ENCODE data around the gene KPNA3.

KPNA3 gene, protein sequence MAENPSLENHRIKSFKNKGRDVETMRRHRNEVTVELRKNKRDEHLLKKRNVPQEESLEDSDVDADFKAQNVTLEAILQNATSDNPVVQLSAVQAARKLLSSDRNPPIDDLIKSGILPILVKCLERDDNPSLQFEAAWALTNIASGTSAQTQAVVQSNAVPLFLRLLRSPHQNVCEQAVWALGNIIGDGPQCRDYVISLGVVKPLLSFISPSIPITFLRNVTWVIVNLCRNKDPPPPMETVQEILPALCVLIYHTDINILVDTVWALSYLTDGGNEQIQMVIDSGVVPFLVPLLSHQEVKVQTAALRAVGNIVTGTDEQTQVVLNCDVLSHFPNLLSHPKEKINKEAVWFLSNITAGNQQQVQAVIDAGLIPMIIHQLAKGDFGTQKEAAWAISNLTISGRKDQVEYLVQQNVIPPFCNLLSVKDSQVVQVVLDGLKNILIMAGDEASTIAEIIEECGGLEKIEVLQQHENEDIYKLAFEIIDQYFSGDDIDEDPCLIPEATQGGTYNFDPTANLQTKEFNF

DNA sequence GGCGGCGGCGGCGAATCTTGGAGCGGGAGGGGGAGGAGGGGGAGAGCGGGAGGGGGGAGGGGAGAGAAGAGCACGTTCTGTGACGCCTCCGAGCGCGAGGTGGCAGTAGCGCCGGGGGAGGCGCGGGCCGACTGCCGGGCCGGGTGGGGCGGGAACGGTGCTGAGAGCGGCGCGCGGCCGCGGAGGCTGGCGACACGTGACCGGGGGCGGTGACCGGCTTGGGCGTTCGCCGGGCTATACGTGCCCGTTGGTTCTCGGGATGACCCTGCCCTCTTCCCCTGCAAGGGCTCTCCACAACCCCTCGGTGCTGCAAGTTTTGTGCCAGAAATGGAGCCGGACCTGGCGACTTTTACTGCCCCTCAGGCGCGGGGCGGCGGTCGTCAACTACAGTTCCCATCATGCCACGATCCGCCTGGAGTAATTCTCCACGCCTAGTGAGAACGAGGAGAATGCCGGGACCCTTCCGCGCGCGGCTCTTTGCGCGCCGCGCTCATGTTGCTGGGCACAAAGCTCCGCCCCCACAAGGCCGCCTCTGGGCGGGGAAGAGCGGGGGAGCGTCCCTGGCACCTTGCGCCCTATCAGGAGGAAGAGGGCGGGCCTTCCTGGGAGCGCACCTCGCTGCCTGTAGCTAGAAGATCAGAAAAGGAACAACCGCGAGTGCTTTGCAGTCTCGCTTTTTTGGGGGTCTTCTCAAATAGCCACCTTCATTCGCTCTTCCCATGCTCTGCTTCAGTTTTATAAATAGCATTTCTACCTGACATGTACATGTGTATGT, at the start of gene KPNA3:
TSS of gene KPNA3 (minus strand) at position 133 of the 775 bp plus-strand sequence. CDS start 176 bp downstream, outside the sequence.
- DNase-seq, result peak; percentile 90
- TF ChIP-seq, protein P1, sequence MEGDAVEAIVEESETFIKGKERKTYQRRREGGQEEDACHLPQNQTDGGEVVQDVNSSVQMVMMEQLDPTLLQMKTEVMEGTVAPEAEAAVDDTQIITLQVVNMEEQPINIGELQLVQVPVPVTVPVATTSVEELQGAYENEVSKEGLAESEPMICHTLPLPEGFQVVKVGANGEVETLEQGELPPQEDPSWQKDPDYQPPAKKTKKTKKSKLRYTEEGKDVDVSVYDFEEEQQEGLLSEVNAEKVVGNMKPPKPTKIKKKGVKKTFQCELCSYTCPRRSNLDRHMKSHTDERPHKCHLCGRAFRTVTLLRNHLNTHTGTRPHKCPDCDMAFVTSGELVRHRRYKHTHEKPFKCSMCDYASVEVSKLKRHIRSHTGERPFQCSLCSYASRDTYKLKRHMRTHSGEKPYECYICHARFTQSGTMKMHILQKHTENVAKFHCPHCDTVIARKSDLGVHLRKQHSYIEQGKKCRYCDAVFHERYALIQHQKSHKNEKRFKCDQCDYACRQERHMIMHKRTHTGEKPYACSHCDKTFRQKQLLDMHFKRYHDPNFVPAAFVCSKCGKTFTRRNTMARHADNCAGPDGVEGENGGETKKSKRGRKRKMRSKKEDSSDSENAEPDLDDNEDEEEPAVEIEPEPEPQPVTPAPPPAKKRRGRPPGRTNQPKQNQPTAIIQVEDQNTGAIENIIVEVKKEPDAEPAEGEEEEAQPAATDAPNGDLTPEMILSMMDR (IDR thresholded peaks at IDR 0.05; ENCODE audit: low read depth, low read length), result no peak; the same call in 1 of the 2 replicates
- Histone ChIP-seq H3K4me3 (ENCODE audit: low read depth, low read length) (peak within 1 kb of the TSS; percentile 75), H3K36me3 (no peaks in the 10 kb centered on the region), H3K27me3 (ENCODE audit: insufficient read depth, low read depth, severe bottlenecking) (no peaks in the 10 kb centered on the region), H3K9me3 (ENCODE audit: severe bottlenecking) (no peaks in the 10 kb centered on the region), H3K27ac (peak within 1 kb of the TSS; percentile 88)

DNA sequence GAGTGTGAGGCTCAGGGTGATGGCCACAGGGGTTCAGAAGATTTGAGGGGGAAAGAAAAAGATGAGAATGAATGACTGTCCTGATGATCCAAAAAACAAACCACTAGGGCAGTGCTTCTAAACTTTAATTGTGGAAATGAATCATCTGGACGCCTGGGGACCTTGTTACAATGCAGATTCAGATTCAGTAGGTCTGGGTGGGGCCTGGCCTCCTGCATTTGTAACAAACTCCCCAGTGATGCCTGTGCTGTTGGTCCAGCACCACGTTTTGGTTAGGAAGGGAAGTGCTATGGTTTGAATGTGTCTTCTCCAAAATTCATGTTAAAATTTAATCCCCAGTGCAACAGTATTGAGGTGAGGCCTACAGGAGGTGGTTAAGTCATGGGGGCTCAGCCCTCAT, 49.5 kb upstream of the KPNA3 start:
- Histone ChIP-seq H3K27ac (no peak overlapping the region), H3K4me3 (ENCODE audit: low read depth, low read length) (no peak overlapping the region), H3K36me3 (no peaks in the 10 kb centered on the region), H3K27me3 (ENCODE audit: insufficient read depth, low read depth, severe bottlenecking) (no peaks in the 10 kb centered on the region), H3K9me3 (ENCODE audit: severe bottlenecking) (no peaks in the 10 kb centered on the region)
- no peak for DNase-seq
- TF ChIP-seq, protein P1 (IDR thresholded peaks at IDR 0.05; ENCODE audit: low read depth, low read length), result no peak

DNA sequence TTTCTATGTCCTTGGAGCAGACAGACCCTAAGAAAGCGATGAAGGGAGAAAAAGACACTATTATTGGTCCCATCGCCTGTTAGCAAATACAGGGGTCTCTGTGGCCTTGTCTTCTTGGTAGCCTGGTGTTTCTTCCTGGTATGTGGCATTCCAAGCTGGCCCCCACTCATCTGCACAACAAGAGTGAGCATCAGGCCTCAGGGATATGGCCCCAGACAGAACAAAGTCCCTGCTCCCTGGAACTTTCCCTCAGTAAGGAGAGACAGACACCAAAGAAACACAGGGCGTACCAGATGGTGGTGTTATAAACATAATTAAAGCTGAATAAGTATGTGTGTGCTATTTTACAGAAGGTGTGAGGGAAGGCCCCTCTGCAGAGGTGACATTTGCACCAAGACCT, 48.2 kb upstream of the KPNA3 start:
- no peak overlapping the region for H3K4me3 ChIP-seq (ENCODE audit: low read depth, low read length)
- TF ChIP-seq, protein P1 (IDR thresholded peaks at IDR 0.05; ENCODE audit: low read depth, low read length), result no peak
- H3K27me3 ChIP-seq (ENCODE audit: insufficient read depth, low read depth, severe bottlenecking), result no peaks in the 10 kb centered on the region
- H3K9me3 ChIP-seq (ENCODE audit: severe bottlenecking), result no peaks in the 10 kb centered on the region
- no peak for DNase-seq
- H3K36me3 ChIP-seq, result no peaks in the 10 kb centered on the region
- H3K27ac ChIP-seq, result no peak overlapping the region

DNA sequence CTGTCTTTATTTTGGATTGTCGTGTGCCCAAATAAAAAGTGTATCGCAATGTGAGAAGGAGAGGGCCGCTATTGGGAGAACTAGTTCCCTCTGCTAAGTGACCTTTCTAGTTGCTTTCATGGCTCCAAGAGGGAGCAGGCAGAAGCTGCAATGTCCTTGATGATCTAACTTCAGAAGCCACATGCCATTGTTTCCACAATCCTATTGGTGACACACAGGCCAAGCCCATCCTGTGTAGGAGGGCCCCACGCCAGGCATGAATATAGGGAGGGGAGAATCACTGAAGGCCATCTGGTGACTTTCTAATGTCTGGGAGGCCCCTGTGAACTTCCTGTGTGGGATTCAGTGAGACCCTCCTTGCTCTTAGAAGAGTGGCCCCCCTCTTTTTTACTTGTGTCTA, 47.8 kb upstream of the KPNA3 start:
- TF ChIP-seq, protein P1 (IDR thresholded peaks at IDR 0.05; ENCODE audit: low read depth, low read length), result no peak
- Histone ChIP-seq H3K27ac (no peak overlapping the region), H3K36me3 (no peaks in the 10 kb centered on the region), H3K27me3 (ENCODE audit: insufficient read depth, low read depth, severe bottlenecking) (no peaks in the 10 kb centered on the region), H3K9me3 (ENCODE audit: severe bottlenecking) (no peaks in the 10 kb centered on the region), H3K4me3 (ENCODE audit: low read depth, low read length) (no peak overlapping the region)
- DNase-seq, result peak; percentile 17

DNA sequence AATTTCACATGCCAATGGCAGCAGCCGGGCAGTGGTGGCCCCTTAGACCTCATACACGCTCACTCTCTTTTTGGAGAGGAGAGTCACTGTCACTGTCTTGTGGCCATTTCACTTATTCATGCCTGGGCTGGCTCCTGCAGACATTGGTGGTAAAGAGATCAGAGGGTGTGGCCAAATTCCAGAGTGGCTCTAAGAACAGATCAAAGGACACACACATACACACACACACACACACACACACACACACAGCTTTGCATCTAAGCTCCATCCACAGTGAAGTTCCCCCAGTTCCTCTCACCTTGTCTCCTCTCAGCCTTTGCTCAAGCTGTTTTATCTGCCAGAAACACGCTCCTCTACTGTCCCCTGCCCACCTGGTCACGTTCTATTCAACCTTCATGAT, 46.5 kb upstream of the KPNA3 start:
- no peaks in the 10 kb centered on the region for H3K36me3 ChIP-seq
- H3K9me3 ChIP-seq (ENCODE audit: severe bottlenecking), result no peaks in the 10 kb centered on the region
- H3K4me3 ChIP-seq (ENCODE audit: low read depth, low read length), result no peak overlapping the region
- no peak overlapping the region for H3K27ac ChIP-seq
- H3K27me3 ChIP-seq (ENCODE audit: insufficient read depth, low read depth, severe bottlenecking), result no peaks in the 10 kb centered on the region
- TF ChIP-seq, protein P1 (IDR thresholded peaks at IDR 0.05; ENCODE audit: low read depth, low read length), result no peak
- no peak for DNase-seq
